ENCODE results near the gene KCNH1. TPM values are rescaled to one million over a fixed set of nuclear protein-coding genes. Genes with fewer than 3 reads are reported as not detected.

Gene KCNH1
- polyA plus RNA-seq, 1 donor from 2014 or later = 3.9 TPM

GRCh38 chr1:210905944-210906453, 227.9 kb downstream of the KCNH1 start:
- H3K9me2 ChIP-seq (ENCODE audit: insufficient read depth, low read length) = no peaks in the 10 kb centered on the region

GRCh38 chr1:210905365-210905904, 228.5 kb downstream of the KCNH1 start:
- no peaks in the 10 kb centered on the region for H3K9me2 ChIP-seq (ENCODE audit: insufficient read depth, low read length)
- H3F3A ChIP-seq (ENCODE audit: insufficient read depth, low read length, poor library complexity, severe bottlenecking) = no peaks in the 10 kb centered on the region
- no peak overlapping the region for H3K4me3 ChIP-seq (ENCODE audit: low read length)
- no peaks in the 10 kb centered on the region for H3K36me3 ChIP-seq (ENCODE audit: insufficient read depth, low read length)
- no peaks in the 10 kb centered on the region for H3K27me3 ChIP-seq (ENCODE audit: insufficient read depth, low read depth, low read length)
- H3K79me2 ChIP-seq (replicated peaks; ENCODE audit: insufficient read depth, low read length) = no peaks in the 10 kb centered on the region
- H3K9me3 ChIP-seq (ENCODE audit: low read length) = no peaks in the 10 kb centered on the region
- no peak overlapping the region for H3K9ac ChIP-seq (ENCODE audit: low read length)
- no peaks in the 10 kb centered on the region for H4K20me1 ChIP-seq (ENCODE audit: insufficient read depth)
- H3K4me2 ChIP-seq (ENCODE audit: low read length) = no peak overlapping the region
- H2AFZ ChIP-seq (ENCODE audit: low read depth, low read length) = no peak overlapping the region
- no peak overlapping the region for H3K27ac ChIP-seq (ENCODE audit: low read length)
- TF ChIP-seq MXI1 (conservative IDR thresholded peaks at IDR 0.05; ENCODE audit: poor library complexity, severe bottlenecking) (no peak), EP300 (conservative IDR thresholded peaks at IDR 0.05; ENCODE audit: poor library complexity, severe bottlenecking) (no peak), EZH2 (IDR thresholded peaks at IDR 0.05; ENCODE audit: borderline replicate concordance, insufficient read depth, low read length, poor library complexity, severe bottlenecking) (no peak), RAD21 (conservative IDR thresholded peaks at IDR 0.05) (no peak), CTCF (IDR thresholded peaks at IDR 0.05; ENCODE audit: poor library complexity, severe bottlenecking) (no peak), SMC3 (conservative IDR thresholded peaks at IDR 0.05; ENCODE audit: poor library complexity) (no peak), POLR2AphosphoS5 (IDR thresholded peaks at IDR 0.05) (no peak), REST (IDR thresholded peaks at IDR 0.05; ENCODE audit: borderline replicate concordance) (no peak), TAF1 (IDR thresholded peaks at IDR 0.05; ENCODE audit: low read depth) (no peak)

More at GRCh38 chr1:210905944-210906453, 227.9 kb downstream of the KCNH1 start:
- Histone ChIP-seq H3K9me3 (ENCODE audit: low read length) (no peaks in the 10 kb centered on the region), H3K4me2 (ENCODE audit: low read length) (no peak overlapping the region), H2AFZ (ENCODE audit: low read depth, low read length) (no peak overlapping the region), H3K27me3 (ENCODE audit: insufficient read depth, low read depth, low read length) (no peaks in the 10 kb centered on the region), H3K27ac (ENCODE audit: low read length) (no peak overlapping the region), H3K36me3 (ENCODE audit: insufficient read depth, low read length) (no peaks in the 10 kb centered on the region), H3K9ac (ENCODE audit: low read length) (no peak overlapping the region), H3K79me2 (replicated peaks; ENCODE audit: insufficient read depth, low read length) (no peaks in the 10 kb centered on the region), H4K20me1 (ENCODE audit: insufficient read depth) (no peaks in the 10 kb centered on the region), H3F3A (ENCODE audit: insufficient read depth, low read length, poor library complexity, severe bottlenecking) (no peaks in the 10 kb centered on the region), H3K4me3 (ENCODE audit: low read length) (no peak overlapping the region)
- TF ChIP-seq SMC3 (conservative IDR thresholded peaks at IDR 0.05; ENCODE audit: poor library complexity) = no peak

All from neural cell (in vitro differentiated cells).